ENCODE results near the gene PRSS21.

The PRSS21 gene

DNA sequence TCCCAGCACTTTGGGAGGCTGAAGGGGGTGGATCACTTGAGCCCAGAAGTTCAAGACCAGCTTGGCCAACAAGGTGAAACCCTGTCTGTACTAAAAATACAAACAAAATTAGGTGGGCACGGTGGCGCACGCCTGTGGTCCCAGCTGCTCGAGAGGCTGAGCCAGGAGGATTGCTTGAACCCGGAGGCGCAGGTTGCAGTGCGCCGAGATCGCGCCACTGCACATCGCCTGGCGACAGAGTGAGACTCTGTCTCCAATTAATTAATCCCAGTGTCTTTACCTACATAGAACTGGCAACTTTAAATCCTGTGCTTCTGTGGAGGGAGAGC lies 38.4 kb upstream of the PRSS21 start:
- intact Hi-C loops (cut with DNase I), result no loop called here
- peak in 2 of 42 donors; percentile 28 to 32 for DNase-seq

DNA sequence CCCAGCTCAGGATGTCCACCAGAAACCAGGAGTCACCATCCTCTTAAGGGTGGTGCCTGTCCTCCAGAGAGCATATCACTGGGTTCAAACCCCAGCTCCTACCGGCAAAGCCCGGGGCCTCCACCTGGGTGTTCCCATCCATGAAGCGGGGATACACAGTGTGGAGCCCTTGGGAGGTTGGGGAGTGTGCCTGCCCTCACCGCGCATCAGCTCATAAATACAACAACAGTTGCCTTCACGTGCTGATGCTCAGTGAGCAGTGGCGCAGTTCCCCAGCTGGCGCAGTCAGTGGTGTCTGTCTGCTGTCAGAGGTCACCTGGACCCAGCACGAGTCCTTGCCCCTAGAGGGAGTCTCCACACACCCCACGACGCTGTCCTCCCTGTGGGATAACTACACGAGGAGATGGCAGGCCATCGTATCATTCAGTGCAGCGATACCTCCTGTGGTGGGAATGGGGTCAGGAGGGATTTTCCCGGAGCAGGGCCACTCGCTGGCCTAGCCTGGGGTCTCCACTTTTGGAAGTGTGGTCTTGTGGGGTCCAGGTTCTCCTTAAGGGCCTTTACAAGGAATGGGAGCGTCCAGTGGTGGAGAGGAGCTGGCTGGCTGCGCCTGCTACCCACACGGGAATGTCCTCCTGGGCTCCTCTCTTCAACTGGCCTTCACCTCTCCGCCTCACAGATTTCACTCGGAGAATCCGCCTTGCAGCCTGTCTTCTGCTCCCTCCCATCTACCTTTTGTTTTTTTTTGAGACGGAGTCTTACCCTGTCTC lies 37.7 kb upstream of the PRSS21 start:
- DNase-seq, result peak in 2 of 42 donors; percentile 26 to 28
- intact Hi-C loops (cut with DNase I), result no loop called here

GRCh38 chr16:2779978-2780898 lies 36.8 kb upstream of the PRSS21 start:
- intact Hi-C loops (cut with DNase I), result loop anchor here (10.0 kb wide), 1 partner anchor 85 kb away; no protein-coding TSS in a partner anchor
- peak in 2 of 42 donors; percentile 19 to 21 for DNase-seq

- peak in 2 of 42 donors; percentile 14 to 19 for DNase-seq
- intact Hi-C loops (cut with DNase I), result loop anchor here (10.0 kb wide), 1 partner anchor 82 kb away; no protein-coding TSS in a partner anchor
Observed at GRCh38 chr16:2782583-2783351, 34.3 kb upstream of the PRSS21 start.

- intact Hi-C loops (cut with DNase I), result loop anchor here (10.0 kb wide), 1 partner anchor 81 kb away; no protein-coding TSS in a partner anchor
- DNase-seq, result peak in 3 of 42 donors; percentile 2 to 23 (median 12)
Observed at GRCh38 chr16:2783581-2784357, 33.3 kb upstream of the PRSS21 start.

- peak in 3 of 42 donors; percentile 0 to 13 (median 2) for DNase-seq
- intact Hi-C loops (cut with DNase I), result loop anchor here (10.0 kb wide), 1 partner anchor 80 kb away; no protein-coding TSS in a partner anchor
Observed at GRCh38 chr16:2784358-2785100, 32.5 kb upstream of the PRSS21 start.

GRCh38 chr16:2785101-2785991 lies 31.7 kb upstream of the PRSS21 start:
- peak in 5 of 42 donors; percentile 11 to 43 (median 22) for DNase-seq
- intact Hi-C loops (cut with DNase I), result loop anchor here (10.0 kb wide), 1 partner anchor 79 kb away; no protein-coding TSS in a partner anchor

DNA sequence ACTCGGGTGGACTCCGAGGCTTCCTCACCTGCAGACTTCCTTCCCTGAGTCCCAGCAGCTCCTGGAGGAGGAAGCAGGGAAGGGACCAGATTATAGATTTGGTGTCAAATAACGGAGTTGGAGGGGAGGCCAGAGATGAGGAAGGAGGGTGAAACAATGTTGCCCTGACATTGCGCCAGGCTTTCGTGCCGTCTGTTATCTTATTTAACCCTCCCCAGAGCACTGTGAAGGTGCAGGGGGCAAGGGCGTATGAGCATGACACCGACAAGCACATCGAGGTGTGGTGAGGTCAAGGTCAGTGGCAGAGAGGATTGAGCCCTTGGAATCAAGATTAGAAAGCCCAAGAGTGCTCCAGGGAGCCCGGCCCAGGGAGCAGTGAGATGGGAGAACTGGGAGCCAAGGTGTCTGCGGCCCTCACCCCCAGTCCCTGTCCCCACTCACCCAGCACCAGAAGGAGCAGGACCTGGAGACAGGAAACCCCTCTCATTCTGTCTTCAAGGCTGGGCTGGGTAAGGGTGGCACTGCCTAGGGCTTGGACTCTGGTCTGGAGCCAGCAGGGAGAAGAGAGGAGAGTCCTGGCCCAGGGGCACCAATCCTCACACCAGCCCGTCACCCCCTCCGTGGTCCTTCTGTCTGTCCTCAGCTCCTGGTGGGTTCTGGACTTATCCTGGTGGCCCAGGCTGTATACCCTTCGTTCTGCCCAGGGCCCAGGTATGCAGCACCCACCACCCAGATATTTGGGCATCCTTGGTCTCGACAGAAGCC lies 30.8 kb upstream of the PRSS21 start:
- intact Hi-C loops (cut with DNase I), result loop anchor here (10.0 kb wide), 1 partner anchor 79 kb away; no protein-coding TSS in a partner anchor
- DNase-seq, result peak in 1 of 42 donors; percentile 5

GRCh38 chr16:2786826-2787151 lies 30.2 kb upstream of the PRSS21 start:
- intact Hi-C loops (cut with DNase I), result loop anchor here (10.0 kb wide), 1 partner anchor 78 kb away; no protein-coding TSS in a partner anchor
- DNase-seq, result no peak

- peak in 1 of 42 donors; percentile 11 for DNase-seq
- intact Hi-C loops (cut with DNase I), result loop anchor here (10.0 kb wide), 1 partner anchor 77 kb away; no protein-coding TSS in a partner anchor
Observed at GRCh38 chr16:2787406-2787805, 29.6 kb upstream of the PRSS21 start, which contains the start of gene PRSS33. PRSS33 (minus strand) TSS chr16:2787560; CDS start chr16:2786547, 1,013 bp downstream.

GRCh38 chr16:2787961-2788360 lies 29.1 kb upstream of the PRSS21 start:
- DNase-seq, result peak in 1 of 42 donors; percentile 15
- intact Hi-C loops (cut with DNase I), result loop anchor here (10.0 kb wide), 1 partner anchor 77 kb away; no protein-coding TSS in a partner anchor

GRCh38 chr16:2790631-2791030 lies 26.4 kb upstream of the PRSS21 start:
- intact Hi-C loops (cut with DNase I), result no loop called here
- DNase-seq, result no peak

DNA sequence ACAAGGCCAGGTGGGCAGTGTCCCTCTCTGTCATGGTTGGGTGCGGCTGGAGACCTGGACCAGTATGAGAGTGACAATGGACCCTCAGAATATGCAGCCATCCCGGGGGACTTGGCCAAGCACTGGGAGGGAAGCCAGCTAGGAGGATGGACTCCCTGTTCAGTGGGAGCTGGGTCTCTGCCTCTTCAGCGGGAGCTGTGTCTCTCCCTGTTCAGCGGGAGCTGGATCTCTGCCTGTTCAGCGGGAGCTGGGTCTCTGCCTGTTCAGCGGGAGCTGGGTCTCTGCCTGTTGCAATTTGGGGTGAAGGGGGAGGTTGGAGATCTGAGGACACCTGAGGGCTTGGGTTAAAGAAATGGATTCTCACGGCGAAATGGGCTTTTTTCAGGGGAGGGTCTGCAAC lies 25.9 kb upstream of the PRSS21 start:
- DNase-seq, result no peak

DNA sequence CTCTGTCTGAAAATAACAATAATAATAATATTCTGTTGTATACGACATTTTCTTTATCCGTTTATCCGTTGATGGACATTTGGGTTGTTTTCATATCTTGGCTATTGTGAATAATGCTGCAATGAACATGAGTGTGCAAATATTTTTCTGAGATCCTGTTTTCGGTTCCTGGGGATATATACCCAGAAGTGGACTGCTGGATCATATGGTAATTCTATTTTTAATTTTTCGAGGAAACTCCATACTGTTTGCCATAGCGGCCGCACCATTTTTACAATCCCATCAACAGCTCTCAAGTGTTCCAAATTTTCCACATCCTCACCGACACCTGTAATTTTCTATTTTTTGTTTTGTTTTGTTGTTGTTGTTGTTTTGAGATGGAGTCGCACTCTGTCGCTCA lies 24.1 kb upstream of the PRSS21 start:
- intact Hi-C loops (cut with DNase I), result no loop called here
- DNase-seq, result no peak

More for the DNA sequence above, 25.9 kb upstream of the PRSS21 start:
- intact Hi-C loops (cut with DNase I), result no loop called here

DNA sequence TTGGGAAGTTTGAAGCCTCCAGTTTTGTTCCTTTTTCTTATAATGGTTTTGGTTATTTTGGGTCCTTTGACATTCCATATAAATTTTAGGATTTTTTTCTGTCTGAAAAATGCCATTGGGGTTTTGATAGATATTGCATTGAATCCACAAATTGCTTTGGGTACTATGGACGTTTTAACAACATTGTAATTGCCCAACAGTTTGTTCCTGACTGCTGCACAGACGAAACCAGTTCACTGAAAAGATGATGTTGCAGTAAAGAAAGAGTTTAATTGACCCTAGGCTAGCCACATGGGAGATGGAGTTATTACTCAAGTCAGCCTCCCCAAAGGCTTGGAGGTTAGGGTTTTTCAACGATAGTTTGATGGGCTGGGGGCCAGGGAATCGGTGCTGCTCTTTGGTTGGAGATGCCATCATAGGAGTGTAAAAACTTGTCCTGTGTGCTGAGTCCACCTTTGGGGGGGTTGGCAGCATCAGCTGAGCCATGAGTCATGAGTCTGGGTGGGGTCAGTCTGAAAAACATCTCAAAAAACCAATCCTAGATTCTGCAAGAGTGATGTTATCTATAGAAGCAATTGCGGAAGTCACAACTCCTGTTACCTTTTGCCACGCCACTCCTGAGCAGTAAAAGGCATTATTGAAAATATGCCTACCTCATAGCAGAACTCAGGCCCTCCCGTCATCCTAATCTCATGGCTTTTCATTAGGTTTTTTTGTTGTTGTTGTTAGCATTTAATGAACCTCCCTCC lies 21.5 kb upstream of the PRSS21 start:
- intact Hi-C loops (cut with DNase I), result no loop called here
- DNase-seq, result no peak

Measured in head of caudate nucleus (tissue), 42 donors.